Measurements from ENCODE around the gene CNTNAP5. TPM values are rescaled to one million over a fixed set of nuclear protein-coding genes. Genes with fewer than 3 reads are reported as not detected.

CNTNAP5 gene
- total RNA-seq, 1 donor from 2014 or later = not detected

DNA sequence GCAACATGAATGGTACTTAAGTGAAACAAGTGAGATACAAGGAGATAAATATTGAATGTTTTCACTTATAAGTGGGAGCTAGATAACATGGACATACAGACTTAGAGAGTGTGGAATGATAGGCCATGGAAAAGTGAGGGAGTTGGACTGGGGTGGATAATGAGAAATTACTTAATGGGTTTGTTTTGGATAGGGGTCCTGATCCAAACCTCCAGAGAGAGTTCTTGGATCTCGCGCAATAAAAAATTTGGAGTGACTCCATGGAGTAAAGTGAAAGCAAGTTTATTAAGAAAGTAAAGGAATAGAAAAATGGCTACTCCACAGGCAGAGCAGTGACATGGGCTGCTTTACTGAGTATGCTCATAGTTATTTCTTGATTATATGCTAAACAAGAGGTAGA lies 508.9 kb downstream of the CNTNAP5 start:
- no peak for DNase-seq (ENCODE audit: extremely low read depth, low read depth, low spot score)

DNA sequence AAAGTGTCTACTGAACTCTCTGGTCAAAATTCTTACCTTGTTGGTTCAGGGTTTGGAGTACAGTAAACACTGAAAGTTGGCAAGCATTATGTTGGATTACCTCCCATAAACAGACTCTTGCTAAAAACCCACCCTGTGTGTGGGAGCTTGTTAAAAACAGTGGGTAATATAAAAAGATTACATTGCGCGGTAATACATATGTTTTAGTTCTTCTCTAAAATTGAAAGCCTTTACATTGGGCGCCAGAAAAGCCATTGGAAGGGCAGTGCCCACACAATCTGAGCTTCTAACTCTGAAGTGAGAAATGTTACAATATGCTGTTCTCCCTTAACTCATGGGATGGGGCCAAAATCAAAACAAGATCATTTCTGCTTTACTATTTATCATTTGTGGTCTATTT lies 510.7 kb downstream of the CNTNAP5 start:
- DNase-seq (ENCODE audit: extremely low read depth, low read depth, low spot score) = no peak

DNA sequence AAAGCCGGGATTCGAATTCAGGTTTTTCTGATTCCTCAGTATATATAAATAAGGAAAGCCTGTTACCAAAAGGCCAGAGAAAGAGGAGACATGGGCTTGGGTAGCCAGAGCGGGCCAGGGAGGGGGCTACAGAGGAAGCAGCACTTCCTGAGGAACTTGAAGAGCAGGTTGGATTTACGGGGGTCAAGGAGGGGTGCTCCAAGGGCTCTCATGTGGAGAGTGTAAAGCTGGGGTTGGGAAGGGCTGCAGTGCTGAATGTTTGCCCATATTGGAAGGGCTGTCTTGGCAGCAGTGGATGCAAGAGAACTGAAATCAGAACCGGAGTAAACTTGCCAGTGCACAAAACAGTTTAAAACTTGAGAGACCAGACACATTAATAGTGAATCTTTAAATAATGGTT lies 511.5 kb downstream of the CNTNAP5 start:
- DNase-seq (ENCODE audit: extremely low read depth, low read depth, low spot score) = no peak

DNA sequence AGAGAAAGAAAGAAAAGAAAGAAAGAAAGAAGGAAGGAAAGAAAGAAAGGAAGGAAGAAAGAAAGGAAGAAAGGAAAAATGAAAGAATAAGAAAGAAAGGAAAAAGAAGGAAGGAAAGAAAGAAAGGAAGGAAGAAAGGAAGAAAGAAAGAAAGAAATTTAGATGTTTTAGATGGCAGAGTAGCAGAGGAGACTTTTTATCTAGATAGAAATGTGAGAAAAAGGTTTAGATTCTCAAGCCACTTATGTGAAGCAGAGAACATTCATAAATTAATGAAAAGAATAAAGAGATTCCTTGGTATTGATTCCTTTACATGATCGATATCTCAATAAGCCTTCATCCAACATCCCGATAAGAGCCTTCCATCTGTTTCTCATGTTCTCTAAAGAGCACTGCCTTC lies 513.5 kb downstream of the CNTNAP5 start:
- no peak for DNase-seq (ENCODE audit: extremely low read depth, low read depth, low spot score)

DNA sequence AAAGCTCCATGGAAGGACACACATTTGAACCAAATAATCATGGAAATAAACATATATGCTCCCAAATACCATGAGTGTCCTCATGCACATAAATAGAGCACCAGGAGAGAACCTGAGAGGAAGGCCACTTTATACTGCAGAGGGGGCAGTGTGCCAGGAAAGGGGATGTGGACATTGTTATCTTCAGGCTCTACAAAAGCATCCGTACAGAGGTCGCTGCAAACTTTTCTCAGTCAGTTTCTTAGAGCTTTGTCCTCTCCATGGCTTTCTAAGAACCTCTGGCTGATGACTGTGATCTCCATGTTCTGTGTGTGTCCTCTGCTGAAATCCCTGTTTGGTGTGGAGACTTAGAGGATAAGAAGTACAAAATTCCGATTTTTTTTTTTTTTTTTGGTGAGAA lies 515.7 kb downstream of the CNTNAP5 start:
- DNase-seq (ENCODE audit: extremely low read depth, low read depth, low spot score) = no peak

DNA sequence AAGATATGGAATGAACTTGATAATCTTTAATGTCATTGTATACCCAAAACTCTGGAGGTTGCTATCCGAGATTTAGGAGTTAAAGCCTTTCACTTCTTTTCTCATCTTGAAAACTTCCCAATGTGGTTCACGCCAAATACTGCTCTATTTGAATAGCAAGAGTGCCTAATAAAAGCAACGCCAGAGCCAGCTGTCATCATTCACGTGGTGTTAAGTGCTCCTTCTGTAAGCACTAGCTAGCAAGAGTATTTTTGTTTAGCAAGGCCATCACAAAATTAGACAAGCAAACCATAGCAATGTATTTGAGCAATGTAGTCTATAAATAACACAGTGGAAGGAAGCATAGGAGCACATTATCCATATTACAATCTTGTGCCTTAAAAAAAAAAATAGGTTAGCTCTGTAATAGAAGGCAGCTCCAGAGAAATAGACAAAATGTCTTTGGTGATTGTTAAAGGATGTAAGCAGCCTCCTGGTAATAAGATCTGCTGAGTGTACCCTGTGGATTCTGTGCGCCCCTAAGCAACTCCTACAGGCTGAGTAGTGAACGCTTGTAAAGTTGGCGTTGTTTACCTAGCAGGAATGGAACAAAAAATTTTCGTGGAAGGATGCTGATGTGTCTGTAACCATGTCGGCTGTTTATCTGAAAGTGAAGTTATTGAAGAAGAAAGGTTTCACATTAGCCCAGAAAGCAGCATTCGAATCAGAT lies 518.0 kb downstream of the CNTNAP5 start:
- no peak for DNase-seq (ENCODE audit: extremely low read depth, low read depth, low spot score)

DNA sequence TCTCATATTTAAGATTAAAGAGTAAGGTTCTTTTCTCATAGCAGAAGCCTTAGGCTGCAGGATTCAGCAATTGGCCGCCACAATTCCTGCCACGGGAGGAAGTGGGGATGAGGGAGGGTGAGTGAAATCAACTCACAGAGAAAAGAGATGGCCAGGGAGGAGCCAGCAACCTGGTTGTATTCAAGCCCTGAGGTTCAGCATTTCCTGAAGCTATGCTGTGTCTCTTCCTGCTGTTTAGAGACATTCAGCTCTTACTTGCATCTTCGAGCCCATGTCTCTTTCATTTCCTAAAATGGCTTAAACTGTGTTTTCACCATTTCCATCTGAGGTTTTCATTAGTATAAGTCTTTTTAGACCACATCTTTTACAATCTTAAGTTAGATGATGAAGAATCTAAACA lies 522.6 kb downstream of the CNTNAP5 start:
- no peak for DNase-seq (ENCODE audit: extremely low read depth, low read depth, low spot score)

DNA sequence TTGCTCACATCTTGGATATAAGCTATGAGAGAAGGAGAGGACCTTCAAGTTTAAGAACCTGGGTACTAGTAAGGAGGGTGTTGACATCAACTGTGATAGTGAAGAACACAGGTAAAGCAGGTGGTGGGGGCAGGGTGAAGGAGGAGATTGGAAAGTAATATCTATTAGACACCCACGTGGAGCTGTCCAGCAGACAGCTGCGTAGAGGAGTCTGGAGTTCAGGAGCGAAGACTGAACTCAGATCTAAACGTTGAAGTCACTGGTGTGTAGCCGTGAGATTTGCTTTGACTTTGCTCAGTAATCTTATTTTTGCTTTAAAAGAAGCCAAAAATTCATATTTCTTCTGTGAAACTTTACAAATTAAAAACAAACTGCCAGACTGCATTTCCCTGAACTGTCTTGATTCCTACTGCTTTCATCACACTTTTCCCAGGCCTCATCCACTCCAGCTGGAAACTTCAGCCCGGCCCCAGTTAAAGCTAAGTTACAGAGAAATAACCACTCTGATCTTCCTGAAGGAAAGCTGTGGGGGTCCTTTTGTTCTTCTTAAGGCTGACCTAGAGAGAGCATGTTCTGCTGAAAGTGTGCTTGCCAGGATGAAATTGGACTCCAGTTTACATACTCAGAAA lies 533.3 kb downstream of the CNTNAP5 start:
- DNase-seq (ENCODE audit: extremely low read depth, low read depth, low spot score) = no peak

DNA sequence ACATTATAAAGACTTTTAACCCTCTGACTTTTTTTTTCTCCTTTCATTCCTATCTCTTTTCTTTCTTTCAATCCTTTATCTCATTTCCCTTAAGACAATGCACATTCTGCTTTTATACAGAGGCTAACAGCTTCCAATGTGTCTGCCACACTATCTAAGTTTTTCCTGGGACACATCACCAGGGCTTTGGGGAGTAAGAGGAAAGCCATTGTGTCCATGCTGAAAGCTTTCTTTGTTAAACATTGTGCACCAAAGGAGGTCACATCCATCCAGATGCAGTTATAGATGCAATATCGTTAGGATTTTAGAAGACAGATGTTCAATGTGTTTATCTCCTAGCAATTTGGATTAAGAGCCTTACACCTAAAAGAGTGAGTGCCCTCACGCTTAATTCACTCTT lies 534.1 kb downstream of the CNTNAP5 start:
- DNase-seq (ENCODE audit: extremely low read depth, low read depth, low spot score) = no peak

DNA sequence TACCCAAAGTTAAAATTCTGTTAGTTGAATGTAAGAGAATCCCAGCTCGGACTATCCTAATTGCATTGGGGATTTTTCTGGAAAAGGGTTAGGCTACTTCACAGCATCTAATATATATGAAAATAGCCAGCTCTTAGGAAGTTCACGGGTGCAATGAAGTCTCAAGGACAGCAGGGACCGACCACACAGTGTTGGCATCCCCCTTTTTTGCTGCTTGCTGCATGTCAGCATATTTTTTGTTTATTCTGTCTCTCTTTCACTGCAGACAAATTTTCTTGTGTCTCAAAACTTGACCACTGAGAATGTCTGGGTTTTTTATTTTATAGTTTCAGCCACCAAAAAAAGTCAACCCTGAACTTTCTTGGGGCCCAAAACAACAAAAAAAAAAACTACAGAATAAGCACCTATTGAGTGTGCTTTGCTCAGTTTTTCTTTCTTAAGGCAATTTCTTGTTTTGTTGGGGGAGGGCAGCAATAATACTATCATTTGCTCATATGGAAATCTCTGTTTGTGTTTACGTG lies 535.6 kb downstream of the CNTNAP5 start:
- DNase-seq (ENCODE audit: extremely low read depth, low read depth, low spot score) = no peak

DNA sequence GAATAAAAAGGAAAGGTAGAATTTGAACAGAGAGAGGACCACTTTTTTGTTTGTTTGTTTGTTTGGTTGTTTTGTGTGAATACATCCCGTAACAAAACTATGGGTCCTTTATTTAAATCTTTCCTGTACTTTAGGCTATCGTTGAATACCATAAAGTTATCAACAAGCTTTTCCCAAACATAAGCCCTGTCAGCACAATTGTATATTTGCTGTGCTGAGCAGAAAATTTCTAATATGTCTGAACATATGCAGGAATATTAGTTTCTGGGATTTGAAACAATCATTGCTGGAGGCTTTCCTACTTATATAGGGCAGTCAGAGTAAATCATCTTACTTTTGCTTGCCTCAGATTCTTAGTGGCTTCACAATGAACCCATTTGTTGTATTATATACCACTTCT lies 536.4 kb downstream of the CNTNAP5 start:
- no peak for DNase-seq (ENCODE audit: extremely low read depth, low read depth, low spot score)

DNA sequence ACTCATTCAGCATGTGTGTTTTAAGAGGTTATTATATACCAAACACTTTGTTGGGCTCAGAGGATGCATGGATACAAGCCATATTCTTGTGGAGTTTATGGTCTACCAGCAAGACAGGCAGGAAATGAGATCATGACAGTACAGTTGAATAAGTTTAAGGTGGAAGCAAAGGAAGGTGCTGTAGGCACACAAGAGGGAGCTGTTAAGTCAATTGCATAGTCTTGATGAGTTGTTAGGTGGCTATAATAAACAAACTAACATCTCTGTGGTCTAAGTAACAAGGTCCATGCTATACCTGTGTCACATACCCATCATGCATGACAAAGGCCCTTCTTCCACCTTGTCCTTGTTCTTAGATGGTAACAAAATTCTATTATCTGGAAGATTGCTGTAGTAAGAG lies 538.3 kb downstream of the CNTNAP5 start:
- DNase-seq (ENCODE audit: extremely low read depth, low read depth, low spot score) = no peak

DNA sequence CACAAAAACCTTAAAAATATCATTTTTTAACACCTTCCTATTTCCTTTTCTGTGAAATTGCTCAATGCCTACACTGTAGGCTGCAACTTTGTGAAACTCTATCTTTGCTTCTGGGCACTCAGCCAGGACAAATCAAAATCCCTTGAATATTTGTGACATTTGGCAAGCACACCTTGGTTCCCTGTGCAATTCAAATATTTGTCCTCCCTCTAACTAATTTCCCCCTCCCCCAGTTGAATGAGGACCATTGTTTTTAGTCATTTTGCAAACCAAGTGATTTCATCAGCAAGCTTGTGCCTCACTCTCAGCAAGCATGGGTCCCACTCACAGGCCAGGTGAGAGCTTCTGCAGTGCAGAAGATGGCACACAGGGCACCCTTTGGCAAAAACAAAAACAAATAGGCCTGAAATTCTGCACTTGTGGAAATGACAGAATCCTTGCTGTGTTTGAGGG lies 541.5 kb downstream of the CNTNAP5 start:
- DNase-seq (ENCODE audit: extremely low read depth, low read depth, low spot score) = no peak

DNA sequence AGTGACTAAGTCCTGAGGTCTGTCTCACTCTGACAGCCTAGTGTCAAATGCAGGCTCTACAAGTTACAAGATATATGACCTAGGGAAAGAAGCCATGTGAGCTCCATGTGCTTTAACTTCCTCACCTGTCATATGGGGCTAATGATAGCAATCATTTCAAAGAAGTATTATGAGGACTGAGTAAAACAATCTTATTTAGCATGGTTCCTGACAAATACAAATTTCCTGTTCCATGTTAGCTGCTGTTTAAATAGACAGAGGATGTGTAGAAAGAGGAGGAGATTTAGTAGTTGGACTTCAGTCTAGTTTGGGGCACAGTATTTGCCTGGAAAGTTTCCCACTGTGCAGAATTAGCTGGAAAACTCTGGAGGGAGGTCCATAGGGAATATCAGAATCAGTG lies 545.8 kb downstream of the CNTNAP5 start:
- DNase-seq (ENCODE audit: extremely low read depth, low read depth, low spot score) = no peak

DNA sequence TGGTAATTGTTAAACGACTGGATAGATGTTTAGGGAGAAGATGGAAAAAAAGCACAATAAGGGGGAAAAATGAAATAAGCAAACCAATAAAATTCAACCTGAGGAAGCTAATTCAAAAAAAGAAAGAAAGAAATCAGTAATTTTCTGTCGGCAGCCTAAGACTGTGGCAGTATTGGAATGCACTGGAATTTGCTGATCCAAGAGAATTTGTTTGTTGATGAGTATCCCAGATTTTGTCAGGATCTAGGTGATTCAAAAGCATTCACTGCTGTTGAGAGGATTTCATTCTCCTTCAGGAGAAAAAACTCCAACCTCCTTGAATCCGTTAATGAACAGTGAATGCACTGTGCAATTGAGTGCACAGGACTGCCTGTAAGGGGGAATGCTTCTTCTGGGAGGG lies 546.7 kb downstream of the CNTNAP5 start:
- DNase-seq (ENCODE audit: extremely low read depth, low read depth, low spot score) = no peak

DNA sequence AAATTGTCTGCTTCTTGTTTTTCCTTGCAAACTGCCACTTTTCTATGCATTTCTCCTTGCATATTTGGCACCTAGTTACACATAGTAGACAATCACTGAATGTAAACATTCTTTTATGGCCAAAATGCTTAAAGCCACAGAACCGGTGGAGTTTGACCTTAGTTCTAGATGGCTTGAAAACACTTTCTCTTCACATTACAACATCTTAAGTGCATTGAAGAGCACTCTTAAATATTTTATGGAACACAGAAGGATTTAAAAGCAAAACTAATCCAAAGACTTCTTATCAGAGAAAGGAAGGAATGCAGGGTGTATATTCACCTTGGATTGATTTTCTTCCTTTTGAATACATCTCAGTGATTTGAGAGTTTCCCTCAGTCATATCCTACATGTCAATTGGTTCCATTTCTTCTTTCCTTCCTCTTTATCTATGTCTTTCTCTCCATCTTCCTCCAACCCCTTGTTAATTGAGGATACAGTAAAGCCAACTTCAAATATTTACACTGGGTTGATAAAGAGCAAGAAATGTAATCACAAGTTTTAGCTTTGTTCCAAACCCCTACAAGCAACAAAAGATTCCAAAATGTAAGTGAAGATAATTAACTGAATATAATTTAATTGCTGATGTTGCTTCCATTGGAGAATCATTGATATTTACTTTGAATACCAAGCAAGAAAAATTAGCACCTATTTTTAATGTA lies 548.0 kb downstream of the CNTNAP5 start:
- DNase-seq (ENCODE audit: extremely low read depth, low read depth, low spot score) = no peak

DNA sequence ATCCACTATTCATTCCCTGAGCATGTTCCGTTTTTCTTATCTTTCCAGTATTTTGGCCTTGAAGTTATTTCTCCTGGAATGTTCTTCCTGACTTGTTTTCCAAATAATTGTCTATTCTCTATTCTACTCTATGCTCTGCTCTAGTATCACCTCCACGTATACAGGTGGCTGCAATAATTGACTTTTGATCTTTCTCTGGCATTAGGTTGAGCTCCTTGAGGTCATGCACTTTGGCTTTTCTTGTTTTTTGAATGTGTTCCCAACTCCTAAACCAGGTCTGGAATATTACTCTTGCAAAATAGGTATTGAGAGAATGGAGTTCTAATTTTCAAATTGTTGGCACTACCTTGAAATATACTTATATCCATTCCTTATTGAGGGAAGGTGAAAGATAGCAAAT lies 550.4 kb downstream of the CNTNAP5 start:
- DNase-seq (ENCODE audit: extremely low read depth, low read depth, low spot score) = no peak

DNA sequence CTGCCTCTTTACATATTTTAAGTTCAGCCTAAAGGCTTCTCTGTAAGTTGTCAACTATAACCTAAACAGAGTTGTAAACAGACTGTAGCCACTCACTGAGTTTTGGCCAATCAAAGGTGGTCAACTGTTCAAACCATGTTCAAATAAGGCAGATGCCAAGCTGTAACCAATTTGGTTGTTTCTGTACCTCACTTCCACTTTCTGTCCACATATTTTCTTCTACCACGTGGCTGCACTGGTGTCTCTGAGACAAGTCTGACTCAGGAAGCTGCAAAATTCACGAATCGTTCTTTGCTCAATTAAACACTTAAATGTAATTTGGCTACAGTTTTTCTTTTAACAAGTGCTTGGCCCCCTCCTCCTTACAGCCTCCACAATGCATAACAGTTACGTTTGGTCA lies 555.2 kb downstream of the CNTNAP5 start:
- no peak for DNase-seq (ENCODE audit: extremely low read depth, low read depth, low spot score)

DNA sequence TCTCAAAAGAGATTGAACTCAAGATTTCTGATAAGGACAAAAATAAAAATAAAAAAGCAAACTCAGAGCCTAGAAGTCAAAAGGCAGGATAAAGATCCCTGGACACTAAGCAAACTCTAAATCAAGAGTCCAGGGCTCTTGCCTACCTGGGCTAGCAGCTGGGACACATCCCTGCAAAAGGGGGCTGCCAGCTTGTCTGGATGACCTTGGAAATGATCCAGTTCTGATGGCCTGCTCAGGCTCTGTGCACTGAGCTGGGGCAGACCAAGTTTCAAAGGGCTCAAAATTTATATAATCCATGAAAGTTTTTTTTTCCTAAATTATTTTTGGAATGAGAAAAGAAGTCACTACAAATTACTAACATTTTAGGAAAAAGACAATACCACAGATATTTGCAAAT lies 557.3 kb downstream of the CNTNAP5 start:
- no peak for DNase-seq (ENCODE audit: extremely low read depth, low read depth, low spot score)

DNA sequence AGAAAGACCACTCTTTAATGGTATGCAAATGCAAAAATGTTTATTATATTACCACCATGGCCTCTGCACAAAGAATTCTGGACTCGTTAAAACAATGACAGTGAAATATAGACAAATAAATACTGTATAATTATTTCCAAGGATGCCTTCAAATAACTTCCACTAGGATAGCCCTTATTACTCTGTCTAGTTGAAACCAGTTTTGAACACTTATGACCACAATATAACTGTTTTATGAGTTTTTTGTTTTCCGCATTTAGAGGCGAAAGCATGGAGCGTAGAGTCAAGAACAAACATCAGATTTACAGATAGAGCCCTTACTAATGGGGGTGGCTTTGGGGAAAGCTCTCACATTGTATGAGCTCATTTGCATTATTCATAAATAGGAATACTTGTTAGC lies 559.5 kb downstream of the CNTNAP5 start:
- no peak for DNase-seq (ENCODE audit: extremely low read depth, low read depth, low spot score)

DNA sequence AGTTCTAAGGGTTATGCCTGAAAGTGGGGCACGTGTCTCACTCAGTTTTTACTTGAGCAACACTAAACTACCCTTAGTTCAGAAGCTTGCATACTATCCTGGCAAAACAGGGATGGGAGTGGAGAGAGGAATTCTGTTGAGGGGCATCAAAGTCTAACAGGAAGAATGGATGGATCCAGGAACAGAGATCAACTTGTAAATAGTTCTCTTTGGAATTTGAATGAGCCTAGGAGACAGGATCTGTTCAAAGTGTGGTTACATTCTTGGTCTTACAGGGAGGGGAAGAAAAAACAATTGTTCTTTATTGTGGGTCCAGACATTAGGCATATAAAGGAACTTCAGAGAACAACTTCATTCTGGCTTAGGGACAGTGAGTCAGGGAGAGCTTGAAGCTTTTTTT lies 560.2 kb downstream of the CNTNAP5 start:
- no peak for DNase-seq (ENCODE audit: extremely low read depth, low read depth, low spot score)

DNA sequence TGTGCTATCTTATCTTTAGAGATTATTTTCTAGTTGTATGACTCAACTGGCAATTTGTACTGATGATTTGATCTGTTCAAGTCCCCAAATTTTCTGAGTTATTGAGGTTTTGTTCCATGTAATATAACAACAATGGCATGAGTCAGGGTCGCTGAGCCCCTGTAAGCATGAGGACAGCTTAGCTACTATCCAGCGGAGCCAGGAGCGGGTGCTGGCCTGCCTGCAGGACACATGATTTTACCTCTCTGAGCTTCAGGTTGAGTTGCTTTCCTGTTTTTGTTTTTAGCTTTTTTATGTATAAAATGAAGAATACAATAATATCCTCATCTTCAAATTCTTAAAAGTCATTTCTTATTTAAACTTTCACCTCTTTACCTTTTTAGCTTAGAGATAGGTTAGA lies 561.1 kb downstream of the CNTNAP5 start:
- no peak for DNase-seq (ENCODE audit: extremely low read depth, low read depth, low spot score)
